ENCODE measurements around the gene AMACR.

DNA sequence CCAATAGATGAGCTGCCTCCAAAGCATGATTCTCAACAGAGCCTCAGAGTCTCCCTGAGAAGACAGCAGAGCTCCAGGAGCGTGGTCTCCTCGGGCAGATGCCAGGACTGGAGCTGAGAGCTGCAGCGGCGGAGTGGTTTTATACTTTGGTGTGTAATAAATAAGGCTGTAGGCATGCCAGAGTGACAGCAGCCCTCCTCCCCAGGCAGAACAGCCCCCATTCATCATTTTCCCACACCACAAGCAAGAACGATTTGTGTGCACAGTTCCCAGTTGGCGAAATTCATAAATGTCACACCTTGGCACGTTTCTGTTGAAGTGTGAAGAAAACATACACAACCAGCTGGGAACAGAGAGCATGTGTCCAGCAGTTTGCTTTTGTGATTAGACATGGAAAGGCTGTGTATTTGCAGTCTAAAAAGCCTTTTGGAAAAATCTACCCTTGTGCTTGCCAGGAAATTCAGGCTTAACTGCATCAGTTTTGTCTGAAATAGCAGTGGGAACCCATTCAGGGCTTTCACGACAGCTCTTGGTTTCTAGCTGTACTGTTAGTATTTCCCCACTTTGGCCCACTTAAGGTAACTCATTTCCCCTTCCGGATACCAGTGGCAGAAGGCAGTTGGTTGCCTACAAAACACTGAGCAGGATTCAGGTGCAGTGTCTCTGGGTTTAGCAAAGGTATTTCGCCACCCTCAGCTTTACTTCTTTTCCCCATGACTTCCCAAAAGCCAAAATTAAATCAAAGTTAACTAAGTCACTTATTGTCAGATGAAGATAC, 35.4 kb upstream of the AMACR start, which contains the start of gene C1QTNF3:
- TF ChIP-seq, protein P1, sequence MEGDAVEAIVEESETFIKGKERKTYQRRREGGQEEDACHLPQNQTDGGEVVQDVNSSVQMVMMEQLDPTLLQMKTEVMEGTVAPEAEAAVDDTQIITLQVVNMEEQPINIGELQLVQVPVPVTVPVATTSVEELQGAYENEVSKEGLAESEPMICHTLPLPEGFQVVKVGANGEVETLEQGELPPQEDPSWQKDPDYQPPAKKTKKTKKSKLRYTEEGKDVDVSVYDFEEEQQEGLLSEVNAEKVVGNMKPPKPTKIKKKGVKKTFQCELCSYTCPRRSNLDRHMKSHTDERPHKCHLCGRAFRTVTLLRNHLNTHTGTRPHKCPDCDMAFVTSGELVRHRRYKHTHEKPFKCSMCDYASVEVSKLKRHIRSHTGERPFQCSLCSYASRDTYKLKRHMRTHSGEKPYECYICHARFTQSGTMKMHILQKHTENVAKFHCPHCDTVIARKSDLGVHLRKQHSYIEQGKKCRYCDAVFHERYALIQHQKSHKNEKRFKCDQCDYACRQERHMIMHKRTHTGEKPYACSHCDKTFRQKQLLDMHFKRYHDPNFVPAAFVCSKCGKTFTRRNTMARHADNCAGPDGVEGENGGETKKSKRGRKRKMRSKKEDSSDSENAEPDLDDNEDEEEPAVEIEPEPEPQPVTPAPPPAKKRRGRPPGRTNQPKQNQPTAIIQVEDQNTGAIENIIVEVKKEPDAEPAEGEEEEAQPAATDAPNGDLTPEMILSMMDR (conservative IDR thresholded peaks at IDR 0.05; ENCODE audit: low read length): no peak
- no peak for TF ChIP-seq EZH2phosphoT487 (IDR thresholded peaks at IDR 0.05; ENCODE audit: borderline replicate concordance, low read depth, low read length)

Measured in OCI-LY7 (cell line).